NCI-H128 (cell line): ENCODE results near the gene HECTD1.
"Not testable (repeated sequence)": the region's sequence is repeated elsewhere in the genome, so short reads cannot be mapped to it uniquely, and the experiment has no call there.

Experiments
- DNase-seq: peaks from one replicate; lab custom pipeline; 2025; ENCODE audit not compliant: unreplicated experiment; lab: John Stamatoyannopoulos, UW

Gene HECTD1

DNA sequence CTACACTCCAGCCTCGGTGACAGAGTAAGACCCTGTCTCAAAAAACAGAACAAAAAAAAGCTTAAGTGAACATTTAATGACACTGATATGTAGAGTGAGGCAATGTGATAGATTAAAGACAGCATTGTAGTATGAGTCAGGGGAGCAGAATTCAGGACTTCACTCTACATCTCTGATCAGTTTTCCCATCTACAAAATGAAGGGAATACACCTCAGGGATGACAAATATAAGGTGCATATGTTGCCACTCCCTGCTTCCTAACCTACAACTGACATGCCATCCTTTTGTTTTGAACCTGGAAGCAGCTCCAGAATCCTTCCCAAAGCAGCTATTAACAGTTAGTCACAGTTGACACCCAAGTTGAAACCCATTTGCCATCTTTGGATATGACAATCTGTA is 150.6 kb downstream of the HECTD1 start:
- DNase-seq = no peak

DNA sequence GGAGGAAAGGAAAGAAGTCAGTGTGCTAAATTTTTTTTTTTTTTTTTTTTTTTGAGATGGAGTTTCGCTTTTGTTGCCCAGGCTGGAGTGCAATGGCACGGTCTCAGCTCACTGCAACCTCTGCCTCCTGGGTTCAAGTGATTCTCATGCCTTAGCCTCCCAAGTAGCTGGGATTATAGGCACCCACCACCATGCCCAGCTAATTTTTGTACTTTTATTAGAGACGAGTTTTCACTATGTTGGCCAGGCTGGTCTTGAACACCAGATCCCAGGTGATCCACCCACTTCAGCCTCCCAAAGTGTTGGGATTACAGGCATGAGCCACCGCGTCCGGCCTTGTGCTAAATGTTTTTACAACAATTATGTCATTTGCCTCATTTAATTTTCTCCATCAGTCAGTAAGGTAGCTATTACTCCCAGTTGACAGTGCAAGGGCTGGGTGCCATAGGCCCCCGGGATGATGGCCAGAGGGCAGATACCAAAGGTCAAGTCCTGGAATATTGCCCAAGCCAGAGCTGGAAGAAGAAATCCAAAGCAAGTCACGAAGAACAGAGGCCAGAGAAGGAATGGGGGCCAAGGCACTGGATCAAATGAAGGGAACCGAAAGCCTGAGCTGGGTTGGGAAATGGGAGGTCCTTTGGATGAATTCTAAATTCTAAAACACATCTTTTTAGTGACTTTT is 154.5 kb downstream of the HECTD1 start:
- not testable (repeated sequence) for DNase-seq

DNA sequence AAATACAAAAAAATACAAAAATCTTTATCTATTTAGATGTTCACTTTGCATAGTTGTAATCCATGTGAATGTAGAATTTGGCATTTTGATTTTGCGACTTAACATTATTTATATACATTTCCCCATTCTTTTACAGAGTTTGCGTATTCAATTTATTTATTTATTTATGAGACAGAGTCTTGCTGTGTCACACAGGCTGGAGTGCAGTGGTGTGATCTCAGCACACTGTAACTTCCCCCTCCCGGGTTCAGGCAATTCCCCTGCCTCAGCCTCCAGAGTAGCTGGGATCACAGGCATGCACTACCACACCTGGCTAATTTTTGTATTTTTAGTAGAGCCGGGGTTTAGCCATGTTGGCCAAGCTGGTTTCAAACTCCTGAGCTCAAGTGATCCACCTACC is 156.1 kb downstream of the HECTD1 start:
- DNase-seq = no peak

DNA sequence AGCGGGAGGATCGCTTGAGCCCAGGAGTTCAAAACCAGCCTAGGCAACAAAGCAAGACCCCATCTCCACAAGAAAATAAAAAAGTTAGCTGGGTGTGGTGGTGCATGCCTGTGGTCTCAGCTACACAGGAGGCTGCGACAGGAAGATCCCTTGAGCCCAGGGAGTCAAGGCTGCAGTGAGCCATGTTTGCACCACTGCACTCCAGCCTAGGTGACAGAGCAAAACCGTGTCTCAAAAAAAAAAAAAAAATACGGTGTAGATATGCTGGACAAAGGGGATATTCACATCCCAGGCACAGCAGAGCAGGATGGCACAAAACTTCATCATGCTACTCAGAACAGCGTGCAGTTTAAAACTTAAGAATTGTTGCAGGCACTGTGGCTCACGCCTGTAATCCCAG is 156.6 kb downstream of the HECTD1 start:
- DNase-seq = no peak
